Calu3 (cell line): Measurements from ENCODE around the gene CLN5. TPM values are rescaled to one million over a fixed set of nuclear protein-coding genes. Genes with fewer than 3 reads are reported as not detected.

ENCODE experiments used
- BruUV-seq: library from RNA; stranded (reverse); fragments of 400-500 nt; replicated peaks from 2 replicates; lab custom pipeline; 2021; lab: Mats Ljungman, UMichigan
- CTCF ChIA-PET: fragments of 300-600 bp; sonication (Branson Sonifier 250); formaldehyde crosslinking; loops from one replicate; lab custom pipeline; 2022; ENCODE audit warnings: antibody characterized with exemption; lab: Charles Lee
- DNase-seq: peaks from one replicate; pipeline ENCODE4 v3.0.0; 2022
- H3K27ac Mint-ChIP-seq: one replicate; pipeline ENCODE4 v1.8.0; 2022; ENCODE audit warnings: mixed read lengths; ENCODE audit not compliant: unreplicated experiment
- H3K27me3 Mint-ChIP-seq: one replicate; pipeline ENCODE4 v1.8.0; 2022; ENCODE audit warnings: mixed read lengths; ENCODE audit not compliant: unreplicated experiment
- H3K36me3 Mint-ChIP-seq: one replicate; pipeline ENCODE4 v1.8.0; 2022; ENCODE audit warnings: mild to moderate bottlenecking, moderate library complexity, mixed read lengths; ENCODE audit not compliant: insufficient read depth, unreplicated experiment
- H3K4me1 Mint-ChIP-seq: one replicate; pipeline ENCODE4 v1.8.0; 2022; ENCODE audit warnings: mild to moderate bottlenecking, low read depth, mixed read lengths; ENCODE audit not compliant: unreplicated experiment
- H3K4me3 Mint-ChIP-seq: one replicate; pipeline ENCODE4 v1.8.0; 2022; ENCODE audit warnings: mild to moderate bottlenecking, low read depth, moderate library complexity, mixed read lengths; ENCODE audit not compliant: unreplicated experiment
- H3K9me3 Mint-ChIP-seq: one replicate; pipeline ENCODE4 v1.8.0; 2022; ENCODE audit warnings: low read depth, mixed read lengths; ENCODE audit not compliant: unreplicated experiment
- intact Hi-C: fragments of 100-400 bp; cut with micrococcal nuclease; formaldehyde crosslinking; loops from one replicate; pipeline ENCODE4 v1.10.0; 2022; ENCODE audit not compliant: unreplicated experiment
- total RNA-seq: library from RNA; stranded (reverse); gene quantifications from 2 replicates; pipeline ENCODE4 v1.2.3, GENCODE V29; 2022
- TF ChIP-seq, protein P1 (sequence below): fragments of 200-600 bp; IDR thresholded peaks from one replicate; pipeline ENCODE4 v1.8.0; 2022; ENCODE audit warnings: antibody characterized with exemption; ENCODE audit not compliant: unreplicated experiment

Gene CLN5
- total RNA-seq, 1 experiment from 2014 or later = 7.3 TPM

DNA sequence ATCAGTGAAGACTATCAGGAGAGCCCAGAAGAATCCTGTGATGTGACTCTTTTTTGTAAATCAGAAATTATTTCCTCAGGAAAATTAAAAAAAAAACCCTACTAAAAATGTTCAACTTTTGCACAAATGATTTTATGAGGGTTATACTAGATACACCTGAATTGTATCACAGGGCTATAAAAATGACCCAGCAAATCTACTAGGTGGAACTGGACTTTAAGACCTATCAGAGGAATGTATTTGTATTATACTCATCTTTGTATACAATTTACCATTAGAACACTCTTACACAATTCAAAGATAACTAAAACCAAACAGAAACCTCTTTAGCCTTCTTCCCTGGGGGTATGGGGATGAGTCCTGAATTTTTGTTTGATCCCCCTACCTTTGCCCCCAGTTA is 27.9 kb downstream of the CLN5 start:
- H3K9me3 Mint-ChIP-seq = no peaks in the 10 kb centered on the region
- intact Hi-C loops = no loop called here

DNA sequence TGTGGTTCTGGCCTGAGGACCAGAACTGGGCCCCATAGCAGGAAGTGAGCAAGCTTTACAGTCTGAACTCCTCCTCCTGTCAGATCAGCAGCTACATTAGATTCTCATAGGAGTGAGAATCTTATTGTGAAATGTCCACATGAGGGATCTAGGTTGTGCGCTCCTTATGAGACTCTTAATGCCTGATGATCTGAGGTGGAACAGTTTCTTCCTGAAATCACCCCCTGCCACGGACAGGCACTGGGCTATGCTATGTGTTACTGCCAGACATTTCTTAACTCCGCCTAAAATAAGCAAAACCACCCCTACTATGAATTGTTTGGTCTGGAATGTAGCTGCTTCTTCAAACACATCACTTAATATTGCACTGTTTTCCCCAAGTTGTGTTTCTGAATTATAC is 30.5 kb downstream of the CLN5 start:
- peaks cover 14% of the 10 kb centered on the region for H3K36me3 Mint-ChIP-seq
- no peak overlapping the region for H3K4me3 Mint-ChIP-seq
- TF ChIP-seq, protein P1, sequence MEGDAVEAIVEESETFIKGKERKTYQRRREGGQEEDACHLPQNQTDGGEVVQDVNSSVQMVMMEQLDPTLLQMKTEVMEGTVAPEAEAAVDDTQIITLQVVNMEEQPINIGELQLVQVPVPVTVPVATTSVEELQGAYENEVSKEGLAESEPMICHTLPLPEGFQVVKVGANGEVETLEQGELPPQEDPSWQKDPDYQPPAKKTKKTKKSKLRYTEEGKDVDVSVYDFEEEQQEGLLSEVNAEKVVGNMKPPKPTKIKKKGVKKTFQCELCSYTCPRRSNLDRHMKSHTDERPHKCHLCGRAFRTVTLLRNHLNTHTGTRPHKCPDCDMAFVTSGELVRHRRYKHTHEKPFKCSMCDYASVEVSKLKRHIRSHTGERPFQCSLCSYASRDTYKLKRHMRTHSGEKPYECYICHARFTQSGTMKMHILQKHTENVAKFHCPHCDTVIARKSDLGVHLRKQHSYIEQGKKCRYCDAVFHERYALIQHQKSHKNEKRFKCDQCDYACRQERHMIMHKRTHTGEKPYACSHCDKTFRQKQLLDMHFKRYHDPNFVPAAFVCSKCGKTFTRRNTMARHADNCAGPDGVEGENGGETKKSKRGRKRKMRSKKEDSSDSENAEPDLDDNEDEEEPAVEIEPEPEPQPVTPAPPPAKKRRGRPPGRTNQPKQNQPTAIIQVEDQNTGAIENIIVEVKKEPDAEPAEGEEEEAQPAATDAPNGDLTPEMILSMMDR = no peak
- BruUV-seq = no TSS peak
- H3K4me1 Mint-ChIP-seq = peaks cover 5% of the 10 kb centered on the region
- no peaks in the 10 kb centered on the region for H3K27me3 Mint-ChIP-seq
- intact Hi-C loops = no loop called here
- H3K27ac Mint-ChIP-seq = no peak overlapping the region
- CTCF ChIA-PET = no interaction called here
- H3K9me3 Mint-ChIP-seq = no peaks in the 10 kb centered on the region
- DNase-seq = no peak

More for the DNA sequence above, 27.9 kb downstream of the CLN5 start:
- no peak for DNase-seq
- no peak overlapping the region for H3K4me3 Mint-ChIP-seq
- CTCF ChIA-PET = no interaction called here
- no peaks in the 10 kb centered on the region for H3K36me3 Mint-ChIP-seq
- no peak overlapping the region for H3K27ac Mint-ChIP-seq
- H3K4me1 Mint-ChIP-seq = no peaks in the 10 kb centered on the region
- H3K27me3 Mint-ChIP-seq = no peaks in the 10 kb centered on the region
- TF ChIP-seq, protein P1 = no peak
- BruUV-seq = no TSS peak

DNA sequence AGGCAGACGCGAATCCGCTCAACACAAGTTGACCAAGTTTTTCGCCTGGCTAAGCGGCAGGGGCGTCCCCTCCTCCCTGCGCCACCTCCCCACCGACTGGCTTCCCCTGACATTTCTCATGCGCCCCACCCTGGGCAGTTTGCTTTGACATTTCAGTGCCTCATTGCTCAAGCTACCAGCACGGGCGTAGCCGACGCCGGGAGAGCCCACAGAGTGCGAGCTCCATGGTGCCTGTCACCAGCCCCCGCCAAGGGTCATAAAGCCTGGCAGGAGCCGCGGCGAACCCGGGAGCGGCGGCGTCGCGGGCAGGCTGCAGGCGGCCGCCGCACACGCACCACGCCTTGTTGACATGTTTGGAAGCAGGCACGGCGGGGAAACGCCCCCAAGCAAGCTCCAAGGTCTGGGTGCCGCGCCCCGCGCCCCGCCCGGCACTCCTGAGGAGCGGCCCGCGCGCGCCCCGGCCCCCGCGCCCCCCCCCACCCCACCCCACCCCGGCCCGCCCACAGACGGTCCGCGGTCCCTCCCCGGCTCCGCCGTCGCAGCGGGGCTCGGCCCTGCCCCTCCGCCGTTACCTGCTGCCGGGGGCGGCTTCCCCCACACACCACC is 34.5 kb downstream of the CLN5 start:
- CTCF ChIA-PET = interaction anchor here (1.2 kb wide), 1 partner anchor 452 kb away, joined by 3 read pairs; no protein-coding TSS in a partner anchor
- peaks cover 8% of the 10 kb centered on the region for H3K4me1 Mint-ChIP-seq
- BruUV-seq = no TSS peak
- intact Hi-C loops = no loop called here
- peak overlapping the region; percentile 81 for H3K27ac Mint-ChIP-seq
- no peaks in the 10 kb centered on the region for H3K9me3 Mint-ChIP-seq
- TF ChIP-seq, protein P1 = no peak
- peak; percentile 45 for DNase-seq
- H3K27me3 Mint-ChIP-seq = no peaks in the 10 kb centered on the region
- H3K36me3 Mint-ChIP-seq = peaks cover 15% of the 10 kb centered on the region
- H3K4me3 Mint-ChIP-seq = peak overlapping the region; percentile 92

DNA sequence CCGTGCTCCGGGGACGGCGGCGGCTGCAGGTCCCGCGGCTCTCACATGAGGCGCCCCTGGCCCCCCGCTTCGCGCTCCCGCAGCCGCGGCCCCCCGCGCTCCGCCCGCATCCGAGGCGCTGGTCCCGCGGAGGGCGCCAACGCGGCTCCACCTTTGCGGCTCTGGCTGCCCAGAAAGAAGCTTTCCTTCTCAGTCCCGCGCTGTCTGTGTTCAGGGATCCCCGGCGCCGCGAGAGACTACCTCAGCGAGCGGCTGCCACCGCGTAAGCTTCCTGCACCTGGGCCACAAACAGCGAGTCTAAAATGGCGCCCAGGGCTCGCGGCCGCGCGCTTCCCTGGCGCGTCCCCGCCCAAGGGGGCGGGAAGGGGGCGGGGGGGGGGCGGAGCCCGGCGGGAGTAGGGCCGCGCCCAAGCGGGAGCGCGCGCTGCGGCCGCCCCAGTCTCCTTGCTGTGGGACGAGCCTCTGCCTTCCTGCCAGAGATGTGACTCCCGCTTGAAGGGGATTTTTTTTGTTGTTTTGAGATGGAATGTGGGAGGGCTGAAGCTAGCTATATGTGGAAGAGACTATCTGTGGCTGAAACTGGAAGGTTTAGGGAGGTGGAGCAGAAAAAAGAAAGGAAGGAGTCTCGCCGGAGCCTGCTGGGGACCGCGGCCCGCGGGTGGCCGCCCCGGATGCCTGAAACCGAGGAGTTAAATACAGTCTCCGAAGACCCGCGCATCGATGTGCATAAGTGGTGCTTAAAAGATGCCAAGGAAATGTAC is 35.2 kb downstream of the CLN5 start, which contains the start of gene FBXL3:
FBXL3 (minus strand) TSS at position 299 of the 761 bp plus-strand sequence. CDS start 5,299 bp downstream, outside the sequence.
- H3K36me3 Mint-ChIP-seq = peaks cover 15% of the 10 kb centered on the region
- peak within 1 kb of the TSS; percentile 81 for H3K27ac Mint-ChIP-seq
- peaks cover 8% of the 10 kb centered on the region for H3K4me1 Mint-ChIP-seq
- CTCF ChIA-PET = interaction anchor here (0.7 to 1.2 kb wide), 2 partner anchors 28 to 451 kb away, joined by 3 to 4 read pairs; no protein-coding TSS in a partner anchor
- TSS peak; percentile 63 for BruUV-seq
- no peaks in the 10 kb centered on the region for H3K27me3 Mint-ChIP-seq
- intact Hi-C loops = no loop called here
- H3K4me3 Mint-ChIP-seq = peak within 1 kb of the TSS; percentile 92
- TF ChIP-seq, protein P1 = no peak
- H3K9me3 Mint-ChIP-seq = no peaks in the 10 kb centered on the region
- peak; percentile 49 for DNase-seq
